T-cell (primary cell): ENCODE data around the gene PRKN. TPM values are rescaled to one million over a fixed set of nuclear protein-coding genes. Genes with fewer than 3 reads are reported as not detected.

Source experiments
- ATAC-seq, 4 experiments: fragments of 200-7000 bp in 3 of 4; fragments of 150-1000 bp in 1 of 4; cut with Tn5 transposase; replicated peaks in 1 of 4; 1 replicate in 3 of 4; 2 replicates in 1 of 4; pipeline ENCODE4 v1.10.0; 2021; ENCODE audit warnings: moderate library complexity in 3 of 4, mild to moderate bottlenecking in 2 of 4, moderate number of reproducible peaks in 1 of 4
- CTCF ChIA-PET, 2 donors: fragments of 300-600 bp; sonication (Branson Sonifier 250); formaldehyde crosslinking; loops; one replicate each; lab custom pipeline; 2022; ENCODE audit warnings: antibody characterized with exemption in 2 of 2; lab: Charles Lee
- POLR2A ChIA-PET, 2 donors: fragments of 300-600 bp; sonication (Branson Sonifier 250); formaldehyde crosslinking; loops; one replicate each; lab custom pipeline; 2022; ENCODE audit warnings: antibody characterized with exemption in 2 of 2; lab: Charles Lee
- DNase-seq, 35 experiments: peaks; one replicate each; pipeline versions ENCODE4 v3.0.0 to v3.0.0-alpha.2; 2013 to 2023
- H3K27ac ChIP-seq: one replicate; pipeline ENCODE4 v1.5.1; 2013; ENCODE audit warnings: low read length
- H3K27me3 ChIP-seq, 2 experiments: replicated peaks in 1 of 2; 1 replicate in 1 of 2; 2 replicates in 1 of 2; pipeline versions ENCODE4 v1.6.1 to v1.7.0; 2013; ENCODE audit warnings: low read length in 1 of 2, mixed read lengths in 1 of 2; ENCODE audit not compliant: control insufficient read depth in 2 of 2, insufficient read depth in 2 of 2; ENCODE audit errors: extremely low read depth in 1 of 2
- H3K36me3 ChIP-seq, 2 donors: 1 replicate in 1 of 2; 2 replicates in 1 of 2; pipeline versions ENCODE4 v1.6.1 to v1.7.0; 2013; ENCODE audit warnings: low read length in 1 of 2; ENCODE audit not compliant: control insufficient read depth in 2 of 2, insufficient read depth in 1 of 2; ENCODE audit errors: extremely low read depth in 1 of 2
- H3K4me1 ChIP-seq, 2 experiments: 1 replicate in 1 of 2; 2 replicates in 1 of 2; pipeline versions ENCODE4 v1.6.1 to v1.7.0; 2013; ENCODE audit warnings: low read length in 2 of 2, mixed read lengths in 1 of 2; ENCODE audit not compliant: insufficient read depth in 2 of 2, control insufficient read depth in 1 of 2; ENCODE audit errors: extremely low read depth in 1 of 2
- H3K4me3 ChIP-seq, 2 donors: 1 replicate in 1 of 2; 2 replicates in 1 of 2; pipeline versions ENCODE4 v1.5.1 to v1.7.0; 2013; ENCODE audit warnings: mild to moderate bottlenecking in 2 of 2, low read length in 1 of 2, moderate library complexity in 1 of 2; ENCODE audit not compliant: control insufficient read depth in 1 of 2; ENCODE audit errors: extremely low read depth in 1 of 2
- H3K9me3 ChIP-seq: 2 replicates; pipeline ENCODE4 v1.7.0; 2013
- H3K27ac Mint-ChIP-seq, 2 donors: one replicate each; pipeline ENCODE4 v1.8.0; 2020 to 2021; ENCODE audit warnings: mild to moderate bottlenecking in 2 of 2, mixed read lengths in 2 of 2
- H3K27me3 Mint-ChIP-seq, 2 donors: one replicate each; pipeline ENCODE4 v1.8.0; 2021 to 2022; ENCODE audit warnings: mixed read lengths in 2 of 2
- H3K36me3 Mint-ChIP-seq: one replicate; pipeline ENCODE4 v1.8.0; 2021; ENCODE audit warnings: mixed read lengths
- H3K4me1 Mint-ChIP-seq, 3 donors: one replicate each; pipeline ENCODE4 v1.8.0; 2020 to 2022; ENCODE audit warnings: mixed read lengths in 3 of 3, mild to moderate bottlenecking in 1 of 3
- H3K4me3 Mint-ChIP-seq, 3 donors: one replicate each; pipeline ENCODE4 v1.8.0; 2020 to 2022; ENCODE audit warnings: mild to moderate bottlenecking in 3 of 3, mixed read lengths in 3 of 3, moderate library complexity in 3 of 3
- H3K9me3 Mint-ChIP-seq, 3 donors: one replicate each; pipeline ENCODE4 v1.8.0; 2020 to 2022; ENCODE audit warnings: mixed read lengths in 3 of 3
- WGBS: methylation state at CpG from one replicate; pipeline ENCODE4 v1.1.5; 2013; ENCODE audit warnings: missing lambda C conversion rate; ENCODE audit not compliant: insufficient coverage; 5-methylcytosine and 5-hydroxymethylcytosine counted together
- total RNA-seq, 35 experiments: library from RNA in 6 of 35; stranded (reverse) in 6 of 35; fragments of 120-200 nt in 1 of 35; gene quantifications; one replicate each; pipeline versions ENCODE4 v1.2.1 to v1.2.4 and lab custom pipeline; 2013 to 2026

The PRKN gene
- total RNA-seq, 5 donors from 2014 or later (not counting 1 experiment from before 2014, with no cell fraction given), result 3.4 to 7.7 (median 6.1) TPM

DNA sequence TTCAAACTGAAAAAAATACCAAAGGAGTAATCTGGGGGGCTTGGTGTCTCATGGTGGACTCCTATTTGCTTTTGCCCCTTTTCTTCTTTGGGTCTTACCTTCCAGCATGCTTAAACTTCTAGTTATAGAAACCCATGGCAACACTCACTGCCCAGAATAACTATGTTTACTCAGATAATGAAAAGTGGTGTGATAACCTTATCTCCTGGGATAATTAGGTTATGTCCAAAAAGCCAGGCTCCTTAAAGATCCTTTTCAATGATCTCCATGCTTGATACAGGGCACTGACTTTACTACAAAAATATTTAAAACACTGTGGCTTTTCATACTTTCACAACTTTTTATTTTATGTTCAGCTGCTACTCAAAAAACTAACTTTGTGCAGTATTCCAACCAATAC lies 245.6 kb downstream of the PRKN start:
- CTCF ChIA-PET, result no interaction called here
- Histone ChIP-seq H3K36me3 (no peaks in the 10 kb centered on the region), H3K27me3 (no peaks in the 10 kb centered on the region), H3K4me1 (no peaks in the 10 kb centered on the region), H3K4me3 (no peak overlapping the region), H3K27ac (no peak overlapping the region), H3K9me3 (no peaks in the 10 kb centered on the region)
- DNase-seq (no peak), ATAC-seq (no peak)
- no peaks in the 10 kb centered on the region for H3K4me1 Mint-ChIP-seq
- H3K9me3 Mint-ChIP-seq, result peaks cover 0 to 8% (median 2%) of the 10 kb centered on the region in 3 donors
- POLR2A ChIA-PET, result no interaction called here
- no peaks in the 10 kb centered on the region for H3K36me3 Mint-ChIP-seq
- H3K27me3 Mint-ChIP-seq, result no peaks in the 10 kb centered on the region
- H3K4me3 Mint-ChIP-seq, result no peak overlapping the region
- no peak overlapping the region for H3K27ac Mint-ChIP-seq

DNA sequence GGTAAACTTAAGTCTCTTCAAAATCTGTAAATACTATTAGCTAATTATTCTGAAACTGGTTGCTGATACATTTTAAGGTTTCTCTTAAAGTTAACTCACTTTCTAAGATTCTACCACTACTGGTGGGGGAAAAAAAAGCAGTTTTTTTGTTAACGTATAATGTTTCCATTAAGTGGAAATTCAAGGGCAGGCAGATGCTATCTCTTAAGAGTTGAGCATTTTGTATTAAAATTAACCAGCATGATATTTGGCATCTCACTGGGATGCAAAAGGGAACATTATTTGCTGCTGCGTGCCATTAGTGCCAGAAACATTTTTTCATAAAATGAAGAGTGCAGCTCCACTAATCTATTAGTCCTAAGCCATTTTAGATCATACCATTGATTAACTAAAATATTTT lies 246.2 kb downstream of the PRKN start:
- Histone ChIP-seq H3K9me3 (no peaks in the 10 kb centered on the region), H3K4me3 (no peak overlapping the region), H3K27me3 (no peaks in the 10 kb centered on the region), H3K27ac (no peak overlapping the region), H3K4me1 (no peaks in the 10 kb centered on the region), H3K36me3 (no peaks in the 10 kb centered on the region)
- H3K27me3 Mint-ChIP-seq, result no peaks in the 10 kb centered on the region
- H3K4me3 Mint-ChIP-seq, result no peak overlapping the region
- H3K4me1 Mint-ChIP-seq, result no peaks in the 10 kb centered on the region
- 89% methylated on average over 1 of the region's 2 CpGs for WGBS
- DNase-seq (no peak), ATAC-seq (no peak)
- H3K27ac Mint-ChIP-seq, result no peak overlapping the region
- ChIA-PET POLR2A (no interaction called here), CTCF (no interaction called here)
- peaks cover 0 to 8% (median 2%) of the 10 kb centered on the region in 3 donors for H3K9me3 Mint-ChIP-seq
- no peaks in the 10 kb centered on the region for H3K36me3 Mint-ChIP-seq

DNA sequence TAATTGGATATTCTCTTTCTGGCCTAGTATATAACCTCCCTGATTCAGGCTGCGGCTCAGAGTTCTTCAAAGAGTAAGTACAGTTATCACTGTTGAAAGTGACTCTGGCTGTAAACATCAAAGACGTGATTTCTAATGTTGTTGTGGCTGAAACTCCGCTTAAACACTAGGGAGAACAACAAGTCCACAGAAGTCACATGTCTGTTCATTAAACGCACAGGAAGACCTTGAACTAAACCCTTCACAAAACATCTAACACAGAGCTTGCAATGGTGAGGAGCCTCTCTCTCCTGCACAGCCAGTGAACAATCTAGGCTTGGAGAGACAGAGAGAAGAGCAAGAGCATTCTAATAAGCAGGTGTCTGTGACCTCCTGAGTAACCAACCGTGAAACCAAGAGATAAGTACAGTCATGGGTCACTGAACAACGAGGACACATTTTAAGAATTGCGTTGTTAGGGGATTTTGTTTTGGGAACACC lies 249.3 kb downstream of the PRKN start:
- Mint-ChIP-seq H3K27ac (no peak overlapping the region), H3K4me1 (no peaks in the 10 kb centered on the region), H3K9me3 (peaks cover 4 to 8% (median 4%) of the 10 kb centered on the region in 3 donors), H3K4me3 (no peak overlapping the region), H3K36me3 (peaks cover 5% of the 10 kb centered on the region), H3K27me3 (no peaks in the 10 kb centered on the region)
- ATAC-seq, result no peak
- Histone ChIP-seq H3K4me3 (no peak overlapping the region), H3K27me3 (no peaks in the 10 kb centered on the region), H3K36me3 (no peaks in the 10 kb centered on the region), H3K27ac (no peak overlapping the region), H3K4me1 (no peaks in the 10 kb centered on the region), H3K9me3 (no peaks in the 10 kb centered on the region)
- ChIA-PET POLR2A (no interaction called here), CTCF (no interaction called here)
- DNase-seq, result no peak
- 86% methylated on average over 1 of the region's 7 CpGs for WGBS

DNA sequence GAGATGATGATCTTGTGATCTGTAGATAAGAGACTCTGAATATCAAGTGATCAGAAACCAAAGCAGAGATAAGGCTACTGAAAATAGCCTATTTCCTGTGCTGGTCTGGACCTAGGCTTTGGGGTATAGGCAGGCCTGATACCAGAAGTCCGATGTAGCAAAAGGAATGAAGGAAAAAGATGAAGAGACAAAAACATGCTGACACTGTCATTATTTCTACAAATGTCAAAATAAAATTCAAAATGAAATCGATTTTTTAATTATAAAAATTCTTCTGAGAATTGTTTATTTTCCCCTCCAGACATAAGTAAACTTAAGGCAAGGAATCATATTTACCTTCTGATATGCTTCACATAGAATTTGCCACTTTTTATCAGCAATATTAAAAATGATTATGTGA lies 252.8 kb downstream of the PRKN start:
- POLR2A ChIA-PET, result no interaction called here
- ATAC-seq (no peak), DNase-seq (no peak)
- WGBS, result no CpG with 5 or more reads among the region's 2 CpGs
- H3K36me3 Mint-ChIP-seq, result peaks cover 5% of the 10 kb centered on the region
- no peak overlapping the region for H3K4me3 ChIP-seq
- no peaks in the 10 kb centered on the region for H3K4me1 ChIP-seq
- CTCF ChIA-PET, result no interaction called here
- no peaks in the 10 kb centered on the region for H3K27me3 ChIP-seq
- no peaks in the 10 kb centered on the region for H3K4me1 Mint-ChIP-seq
- no peaks in the 10 kb centered on the region for H3K9me3 ChIP-seq
- H3K9me3 Mint-ChIP-seq, result peaks cover 4% of the 10 kb centered on the region in 3 donors
- H3K36me3 ChIP-seq, result no peaks in the 10 kb centered on the region
- H3K27ac Mint-ChIP-seq, result no peak overlapping the region
- no peak overlapping the region for H3K4me3 Mint-ChIP-seq
- no peak overlapping the region for H3K27ac ChIP-seq
- H3K27me3 Mint-ChIP-seq, result no peaks in the 10 kb centered on the region

DNA sequence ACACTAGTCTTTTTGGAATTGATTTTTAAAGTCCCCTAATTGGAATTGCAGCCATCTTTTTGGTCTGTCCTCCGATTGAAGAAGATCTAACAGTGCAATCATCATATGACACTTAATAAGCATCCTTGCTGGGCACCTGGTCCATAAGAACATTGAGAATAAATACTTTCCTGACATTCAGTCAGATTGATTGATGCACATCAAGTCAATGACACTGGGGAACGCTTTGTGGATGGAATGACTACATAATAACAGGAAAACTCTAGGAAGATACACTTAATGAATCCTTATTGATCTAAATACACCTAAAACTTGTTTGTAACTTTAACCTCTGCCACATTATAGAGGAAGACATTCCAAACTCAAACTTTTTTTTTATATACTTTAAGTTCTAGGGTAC lies 255.7 kb downstream of the PRKN start:
- peaks cover 5% of the 10 kb centered on the region for H3K36me3 Mint-ChIP-seq
- no peaks in the 10 kb centered on the region for H3K9me3 ChIP-seq
- no peak overlapping the region for H3K4me3 Mint-ChIP-seq
- ChIA-PET POLR2A (no interaction called here), CTCF (no interaction called here)
- H3K9me3 Mint-ChIP-seq, result peaks cover 0 to 4% (median 2%) of the 10 kb centered on the region in 3 donors
- H3K27ac Mint-ChIP-seq, result no peak overlapping the region
- WGBS, result no CpG with 5 or more reads among the region's 2 CpGs
- H3K4me1 ChIP-seq, result no peaks in the 10 kb centered on the region
- H3K27ac ChIP-seq, result no peak overlapping the region
- H3K4me3 ChIP-seq, result no peak overlapping the region
- ATAC-seq, result no peak
- DNase-seq, result no peak
- H3K27me3 Mint-ChIP-seq, result no peaks in the 10 kb centered on the region
- H3K36me3 ChIP-seq, result no peaks in the 10 kb centered on the region
- H3K4me1 Mint-ChIP-seq, result no peaks in the 10 kb centered on the region
- no peaks in the 10 kb centered on the region for H3K27me3 ChIP-seq

DNA sequence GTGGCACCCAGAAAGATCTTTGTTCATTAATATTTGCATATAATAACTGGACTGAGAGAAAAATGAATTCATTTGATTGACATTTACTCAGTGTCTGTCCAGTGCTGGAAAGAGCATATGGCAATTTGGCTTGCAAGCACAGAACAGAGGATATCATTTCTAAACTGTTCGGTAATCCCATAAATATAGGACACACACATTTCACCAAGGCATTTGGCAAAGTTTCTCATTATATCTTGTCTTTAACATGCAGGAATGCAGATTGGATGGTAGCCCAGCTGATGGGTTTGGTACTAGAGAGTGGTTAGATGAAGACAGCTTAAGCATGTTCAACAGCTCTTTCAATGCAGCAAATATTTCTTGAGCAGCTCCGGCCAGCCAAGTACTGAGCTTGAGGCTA lies 259.2 kb downstream of the PRKN start:
- Mint-ChIP-seq H3K4me1 (no peaks in the 10 kb centered on the region), H3K9me3 (peaks cover 0 to 4% (median 0%) of the 10 kb centered on the region in 3 donors), H3K36me3 (no peaks in the 10 kb centered on the region), H3K4me3 (no peak overlapping the region), H3K27ac (no peak overlapping the region), H3K27me3 (no peaks in the 10 kb centered on the region)
- ATAC-seq (no peak), DNase-seq (no peak)
- Histone ChIP-seq H3K4me3 (no peak overlapping the region), H3K36me3 (no peaks in the 10 kb centered on the region), H3K27ac (no peak overlapping the region), H3K27me3 (no peaks in the 10 kb centered on the region), H3K9me3 (no peaks in the 10 kb centered on the region), H3K4me1 (no peaks in the 10 kb centered on the region)
- ChIA-PET CTCF (no interaction called here), POLR2A (no interaction called here)
- WGBS, result no CpG with 5 or more reads among the region's 2 CpGs

DNA sequence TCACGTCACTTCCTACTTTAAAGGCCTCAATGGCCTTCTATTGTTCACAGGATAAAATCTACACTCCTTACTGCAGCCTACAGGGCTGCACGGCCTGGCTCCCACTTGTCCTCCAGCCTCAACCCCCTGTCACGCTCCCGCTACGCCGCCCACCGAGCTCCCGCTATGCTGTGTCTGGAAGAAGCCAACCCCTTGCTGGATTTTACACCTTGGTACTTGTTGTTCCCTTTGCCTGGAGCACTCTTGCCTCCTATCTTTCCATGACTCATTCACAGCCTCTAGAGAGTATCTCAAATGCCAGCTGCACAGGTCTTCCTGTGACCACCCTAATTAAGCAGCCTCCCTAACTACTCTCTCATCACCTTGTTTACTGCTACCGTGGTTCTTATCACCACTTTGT lies 259.9 kb downstream of the PRKN start:
- POLR2A ChIA-PET, result interaction anchor here in 1 of 2 donors (0.5 kb wide), 1 partner anchor 9 kb away, joined by 3 read pairs; no protein-coding TSS in a partner anchor
- H3K27me3 ChIP-seq, result no peaks in the 10 kb centered on the region
- H3K27ac Mint-ChIP-seq, result no peak overlapping the region
- ATAC-seq (no peak), DNase-seq (no peak)
- no peak overlapping the region for H3K4me3 Mint-ChIP-seq
- 93% methylated on average over 9 of the region's 9 CpGs for WGBS
- H3K4me1 ChIP-seq, result no peaks in the 10 kb centered on the region
- H3K36me3 ChIP-seq, result no peaks in the 10 kb centered on the region
- H3K4me3 ChIP-seq, result no peak overlapping the region
- H3K9me3 Mint-ChIP-seq, result peaks cover 0 to 4% (median 0%) of the 10 kb centered on the region in 3 donors
- H3K36me3 Mint-ChIP-seq, result no peaks in the 10 kb centered on the region
- H3K9me3 ChIP-seq, result no peaks in the 10 kb centered on the region
- H3K27me3 Mint-ChIP-seq, result no peaks in the 10 kb centered on the region
- CTCF ChIA-PET, result no interaction called here
- H3K27ac ChIP-seq, result no peak overlapping the region
- H3K4me1 Mint-ChIP-seq, result no peaks in the 10 kb centered on the region
